NB4 (cell line): Measurements from ENCODE around the gene REN.

Experiments
- POLR2A ChIP-seq: IDR thresholded peaks from 2 replicates; pipeline ENCODE4 v1.6.1; 2011; ENCODE audit warnings: mild to moderate bottlenecking; ENCODE audit not compliant: insufficient read length; ENCODE audit errors: extremely low read depth
- TF ChIP-seq, protein P1 (sequence below): IDR thresholded peaks from one replicate; pipeline ENCODE4 v1.5.1; 2012; ENCODE audit warnings: low read depth, low read length

DNA sequence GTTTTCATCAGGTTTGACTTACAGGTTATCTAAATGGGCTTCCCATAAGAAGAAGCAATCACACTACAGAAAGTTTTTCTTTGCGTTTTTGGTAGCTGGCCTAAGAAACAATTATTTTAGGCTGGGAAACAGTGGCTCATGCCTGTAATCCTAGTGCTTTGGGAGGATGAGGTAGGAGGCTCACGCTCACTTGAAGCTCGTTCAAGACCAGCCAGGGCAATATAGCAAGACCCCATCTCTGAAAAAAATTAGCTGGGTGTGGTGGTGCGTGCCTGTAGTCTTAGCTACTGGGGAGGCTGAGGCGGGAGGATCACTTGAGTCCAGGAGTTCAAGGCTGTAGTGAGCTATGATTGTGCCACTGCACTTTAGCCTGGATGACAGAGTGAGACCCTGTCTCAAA lies 1.6 kb upstream of the REN start:
- TF ChIP-seq POLR2A, result no peak
- TF ChIP-seq, protein P1, sequence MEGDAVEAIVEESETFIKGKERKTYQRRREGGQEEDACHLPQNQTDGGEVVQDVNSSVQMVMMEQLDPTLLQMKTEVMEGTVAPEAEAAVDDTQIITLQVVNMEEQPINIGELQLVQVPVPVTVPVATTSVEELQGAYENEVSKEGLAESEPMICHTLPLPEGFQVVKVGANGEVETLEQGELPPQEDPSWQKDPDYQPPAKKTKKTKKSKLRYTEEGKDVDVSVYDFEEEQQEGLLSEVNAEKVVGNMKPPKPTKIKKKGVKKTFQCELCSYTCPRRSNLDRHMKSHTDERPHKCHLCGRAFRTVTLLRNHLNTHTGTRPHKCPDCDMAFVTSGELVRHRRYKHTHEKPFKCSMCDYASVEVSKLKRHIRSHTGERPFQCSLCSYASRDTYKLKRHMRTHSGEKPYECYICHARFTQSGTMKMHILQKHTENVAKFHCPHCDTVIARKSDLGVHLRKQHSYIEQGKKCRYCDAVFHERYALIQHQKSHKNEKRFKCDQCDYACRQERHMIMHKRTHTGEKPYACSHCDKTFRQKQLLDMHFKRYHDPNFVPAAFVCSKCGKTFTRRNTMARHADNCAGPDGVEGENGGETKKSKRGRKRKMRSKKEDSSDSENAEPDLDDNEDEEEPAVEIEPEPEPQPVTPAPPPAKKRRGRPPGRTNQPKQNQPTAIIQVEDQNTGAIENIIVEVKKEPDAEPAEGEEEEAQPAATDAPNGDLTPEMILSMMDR, result no peak
